ENCODE data around the gene CLEC16A. TPM values are rescaled to one million over a fixed set of nuclear protein-coding genes. Genes with fewer than 3 reads are reported as not detected.
"Not testable (repeated sequence)": the region's sequence is repeated elsewhere in the genome, so short reads cannot be mapped to it uniquely, and the experiment has no call there.

CLEC16A gene
- total RNA-seq, 1 donor from 2014 or later: 15.8 TPM

DNA sequence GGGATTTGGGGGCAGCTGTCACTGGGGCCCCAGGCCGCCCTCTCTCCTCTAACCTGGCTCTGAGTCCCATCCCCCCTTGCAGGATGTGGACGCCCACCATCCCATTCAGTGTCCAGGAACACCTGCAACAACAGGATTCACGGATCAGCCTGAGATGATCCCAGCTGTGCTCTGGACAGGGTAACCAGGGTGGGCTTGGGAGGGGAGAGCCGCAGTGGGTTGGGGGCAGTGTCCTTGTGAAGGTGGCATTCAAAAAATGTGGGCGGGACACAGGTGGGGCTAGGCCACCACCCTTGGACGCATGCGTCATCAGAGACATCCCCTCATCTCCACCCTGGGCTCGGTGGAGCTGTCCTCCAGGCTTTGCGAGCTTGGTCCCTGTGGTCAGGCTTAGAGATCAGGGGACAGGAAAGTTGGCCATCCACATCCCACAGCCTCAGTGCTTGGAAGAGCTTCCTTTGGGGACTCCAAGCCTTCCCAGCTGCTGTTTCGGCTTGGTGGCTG lies 21.2 kb upstream of the CLEC16A start:
- Histone ChIP-seq H3K27me3 (ENCODE audit: control insufficient read depth, insufficient read depth, low read length) (no peaks in the 10 kb centered on the region), H3K4me3 (ENCODE audit: low read depth, low read length) (no peak overlapping the region), H3K36me3 (ENCODE audit: control insufficient read depth, insufficient read depth, low read length) (no peaks in the 10 kb centered on the region)
- TF ChIP-seq, protein P1, sequence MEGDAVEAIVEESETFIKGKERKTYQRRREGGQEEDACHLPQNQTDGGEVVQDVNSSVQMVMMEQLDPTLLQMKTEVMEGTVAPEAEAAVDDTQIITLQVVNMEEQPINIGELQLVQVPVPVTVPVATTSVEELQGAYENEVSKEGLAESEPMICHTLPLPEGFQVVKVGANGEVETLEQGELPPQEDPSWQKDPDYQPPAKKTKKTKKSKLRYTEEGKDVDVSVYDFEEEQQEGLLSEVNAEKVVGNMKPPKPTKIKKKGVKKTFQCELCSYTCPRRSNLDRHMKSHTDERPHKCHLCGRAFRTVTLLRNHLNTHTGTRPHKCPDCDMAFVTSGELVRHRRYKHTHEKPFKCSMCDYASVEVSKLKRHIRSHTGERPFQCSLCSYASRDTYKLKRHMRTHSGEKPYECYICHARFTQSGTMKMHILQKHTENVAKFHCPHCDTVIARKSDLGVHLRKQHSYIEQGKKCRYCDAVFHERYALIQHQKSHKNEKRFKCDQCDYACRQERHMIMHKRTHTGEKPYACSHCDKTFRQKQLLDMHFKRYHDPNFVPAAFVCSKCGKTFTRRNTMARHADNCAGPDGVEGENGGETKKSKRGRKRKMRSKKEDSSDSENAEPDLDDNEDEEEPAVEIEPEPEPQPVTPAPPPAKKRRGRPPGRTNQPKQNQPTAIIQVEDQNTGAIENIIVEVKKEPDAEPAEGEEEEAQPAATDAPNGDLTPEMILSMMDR (IDR thresholded peaks at IDR 0.05; ENCODE audit: insufficient read depth, low read length, severe bottlenecking): no peak
- no peak for FAIRE-seq
- no peak for DNase-seq (ENCODE audit: low read depth)

DNA sequence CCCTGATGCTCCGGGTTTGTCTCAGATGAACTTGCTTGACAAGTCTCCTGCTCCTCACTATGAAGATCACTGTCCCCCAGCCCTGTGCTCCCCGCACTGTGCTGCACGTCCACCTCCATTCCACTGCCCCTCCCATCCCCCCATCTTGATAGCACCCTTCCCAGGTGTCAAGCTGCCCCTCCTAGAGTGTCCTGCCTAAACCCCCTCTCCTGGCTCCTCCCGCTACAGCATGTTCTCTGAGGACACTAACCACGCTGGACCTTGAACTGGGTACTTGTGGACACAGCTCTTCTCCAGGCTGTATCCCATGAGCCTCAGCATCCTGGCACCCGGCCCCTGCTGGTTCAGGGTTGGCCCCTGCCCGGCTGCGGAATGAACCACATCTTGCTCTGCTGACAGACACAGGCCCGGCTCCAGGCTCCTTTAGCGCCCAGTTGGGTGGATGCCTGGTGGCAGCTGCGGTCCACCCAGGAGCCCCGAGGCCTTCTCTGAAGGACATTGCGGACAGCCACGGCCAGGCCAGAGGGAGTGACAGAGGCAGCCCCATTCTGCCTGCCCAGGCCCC lies 20.6 kb upstream of the CLEC16A start:
- Histone ChIP-seq H3K27me3 (ENCODE audit: control insufficient read depth, insufficient read depth, low read length) (no peaks in the 10 kb centered on the region), H3K4me3 (ENCODE audit: low read depth, low read length) (no peak overlapping the region), H3K36me3 (ENCODE audit: control insufficient read depth, insufficient read depth, low read length) (no peaks in the 10 kb centered on the region)
- TF ChIP-seq, protein P1 (IDR thresholded peaks at IDR 0.05; ENCODE audit: insufficient read depth, low read length, severe bottlenecking): no peak
- DNase-seq (ENCODE audit: low read depth): no peak
- FAIRE-seq: no peak

DNA sequence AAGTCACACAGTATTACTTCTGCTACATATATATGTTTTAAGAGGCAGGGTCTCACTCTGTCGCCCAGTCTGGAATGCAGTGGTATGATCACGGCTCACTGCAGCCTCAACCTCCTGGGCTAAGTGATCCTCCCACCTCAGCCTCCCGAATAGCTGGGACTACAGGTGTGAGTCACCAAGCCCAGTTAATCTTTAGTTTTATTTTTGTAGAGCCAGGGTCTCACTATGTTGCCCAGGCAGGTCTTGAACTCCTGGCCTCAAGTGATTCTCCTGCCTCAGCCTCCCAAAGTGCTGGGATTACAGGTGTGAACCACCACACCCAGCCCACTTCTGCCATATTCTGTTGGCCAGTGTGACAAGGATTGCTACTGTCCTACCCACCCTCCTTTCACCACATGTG lies 19.1 kb upstream of the CLEC16A start:
- not testable (repeated sequence) for DNase-seq (ENCODE audit: low read depth); H3K36me3 ChIP-seq (ENCODE audit: control insufficient read depth, insufficient read depth, low read length); H3K27me3 ChIP-seq (ENCODE audit: control insufficient read depth, insufficient read depth, low read length); H3K4me3 ChIP-seq (ENCODE audit: low read depth, low read length); FAIRE-seq

DNA sequence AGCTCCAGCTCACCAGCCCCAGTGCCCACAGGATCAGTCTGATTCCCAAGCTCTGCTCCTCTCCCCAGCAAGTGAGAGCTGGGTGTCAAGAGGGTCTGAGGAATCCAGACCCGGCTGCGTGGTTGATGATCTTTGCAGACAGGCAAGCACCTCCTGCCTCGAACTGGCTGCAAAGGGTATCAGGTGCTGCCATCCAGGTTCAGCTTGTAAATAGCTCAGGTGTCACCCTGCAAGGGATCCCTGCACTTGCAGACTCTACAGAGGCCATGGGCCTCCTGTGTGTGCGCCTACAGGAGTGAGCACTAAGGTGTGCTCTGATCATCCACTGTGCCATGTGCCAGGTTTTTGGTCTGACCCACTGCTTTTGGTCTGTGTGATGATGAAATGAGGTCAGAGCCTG lies 18.3 kb upstream of the CLEC16A start:
- FAIRE-seq: no peak
- TF ChIP-seq, protein P1 (IDR thresholded peaks at IDR 0.05; ENCODE audit: insufficient read depth, low read length, severe bottlenecking): no peak

DNA sequence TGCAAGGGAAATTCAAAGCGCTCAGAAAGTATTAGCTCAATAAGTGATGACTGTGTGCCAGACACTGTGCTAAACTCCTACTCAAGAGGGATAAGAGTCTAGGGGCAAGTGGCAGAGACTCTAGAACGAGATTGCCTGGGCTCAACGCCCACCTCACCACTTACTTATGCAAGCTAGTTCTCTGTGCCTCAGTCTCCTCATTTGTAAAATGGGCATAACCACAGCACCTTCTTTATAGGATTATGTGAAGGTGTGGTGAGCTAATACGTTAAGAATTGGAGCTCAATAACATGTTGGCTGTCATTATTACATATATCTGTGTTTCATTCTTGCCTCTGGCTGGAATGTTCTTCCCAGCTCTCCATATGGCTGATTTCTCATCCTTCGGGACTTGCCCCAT lies 17.5 kb upstream of the CLEC16A start:
- peaks cover 7% of the 10 kb centered on the region for H3K36me3 ChIP-seq (ENCODE audit: control insufficient read depth, insufficient read depth, low read length)

More for the DNA sequence above, 18.3 kb upstream of the CLEC16A start:
- DNase-seq (ENCODE audit: low read depth): no peak
- H3K27me3 ChIP-seq (ENCODE audit: control insufficient read depth, insufficient read depth, low read length): no peaks in the 10 kb centered on the region
- H3K36me3 ChIP-seq (ENCODE audit: control insufficient read depth, insufficient read depth, low read length): peaks cover 6% of the 10 kb centered on the region
- H3K4me3 ChIP-seq (ENCODE audit: low read depth, low read length): no peak overlapping the region

DNA sequence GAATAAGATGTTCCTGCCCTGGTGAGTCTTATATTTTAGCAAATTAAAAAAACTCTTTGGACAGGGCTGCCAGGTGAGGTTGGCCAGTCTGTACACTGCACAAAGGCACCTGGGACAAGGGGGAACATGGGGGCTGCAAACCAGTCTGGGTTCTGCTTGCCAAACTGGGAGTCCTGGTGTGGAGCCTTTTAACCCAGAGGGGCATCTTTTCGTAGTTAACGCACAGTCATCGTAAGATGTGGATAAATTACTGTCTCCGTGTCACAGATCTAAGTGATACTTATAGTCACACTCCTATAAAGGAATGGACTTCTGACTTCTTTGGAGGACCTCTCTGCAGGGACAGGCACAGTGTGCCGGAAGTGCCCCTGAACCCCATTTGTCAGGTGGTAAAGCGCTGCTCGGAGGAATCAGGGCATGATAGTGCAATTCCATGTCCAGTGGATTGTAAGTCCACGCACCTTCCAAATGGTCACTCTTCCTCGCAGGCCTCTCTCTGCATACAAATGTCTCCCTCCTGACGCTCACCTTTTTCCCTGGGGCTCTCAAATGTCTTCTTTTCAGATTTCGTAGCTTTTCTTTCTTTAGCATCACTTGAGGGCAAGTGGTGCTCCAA lies 16.8 kb upstream of the CLEC16A start:
- Histone ChIP-seq H3K4me3 (ENCODE audit: low read depth, low read length) (no peak overlapping the region), H3K27me3 (ENCODE audit: control insufficient read depth, insufficient read depth, low read length) (no peaks in the 10 kb centered on the region), H3K36me3 (ENCODE audit: control insufficient read depth, insufficient read depth, low read length) (peaks cover 9% of the 10 kb centered on the region)
- DNase-seq (ENCODE audit: low read depth): no peak
- no peak for FAIRE-seq
- TF ChIP-seq, protein P1 (IDR thresholded peaks at IDR 0.05; ENCODE audit: insufficient read depth, low read length, severe bottlenecking): no peak

More for the DNA sequence above, 17.5 kb upstream of the CLEC16A start:
- DNase-seq (ENCODE audit: low read depth) (no peak), FAIRE-seq (no peak)
- TF ChIP-seq, protein P1 (IDR thresholded peaks at IDR 0.05; ENCODE audit: insufficient read depth, low read length, severe bottlenecking): no peak
- H3K27me3 ChIP-seq (ENCODE audit: control insufficient read depth, insufficient read depth, low read length): no peaks in the 10 kb centered on the region
- no peak overlapping the region for H3K4me3 ChIP-seq (ENCODE audit: low read depth, low read length)

DNA sequence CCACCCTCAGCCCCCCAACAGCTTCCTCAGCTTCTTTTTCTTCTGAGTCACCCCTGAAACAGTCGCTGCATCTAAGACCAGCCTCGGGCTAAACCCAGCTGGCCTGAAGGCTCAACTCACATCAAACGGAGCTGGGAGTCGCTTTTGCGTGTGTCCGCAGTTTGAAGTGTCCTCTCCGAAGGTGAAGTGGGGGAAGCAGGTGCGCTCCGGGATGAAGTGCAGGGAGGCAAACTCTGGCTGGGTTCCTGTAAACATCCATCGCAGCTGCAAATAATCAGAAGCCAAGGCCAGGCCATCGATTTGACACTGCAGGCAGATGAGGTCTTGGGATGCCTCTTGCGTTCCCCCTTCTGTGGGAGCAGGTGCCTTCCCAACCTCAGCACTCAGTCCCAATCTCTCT lies 15.3 kb upstream of the CLEC16A start:
- not testable (repeated sequence) for H3K27me3 ChIP-seq (ENCODE audit: control insufficient read depth, insufficient read depth, low read length); H3K4me3 ChIP-seq (ENCODE audit: low read depth, low read length); DNase-seq (ENCODE audit: low read depth); FAIRE-seq
- peaks cover 14% of the 10 kb centered on the region for H3K36me3 ChIP-seq (ENCODE audit: control insufficient read depth, insufficient read depth, low read length)

All from bronchial epithelial cell (primary cell).